Measurements from ENCODE around the gene AHNAK.
"Not testable (repeated sequence)": the region's sequence is repeated elsewhere in the genome, so short reads cannot be mapped to it uniquely, and the experiment has no call there.

The AHNAK gene

GRCh38 chr11:62390237-62390636 is 156.4 kb downstream of the AHNAK start:
- no peak for DNase-seq (ENCODE audit: low read depth in 3 of 3)

- DNase-seq (ENCODE audit: low read depth in 3 of 3): no peak
These were observed 157.6 kb downstream of the AHNAK start for GRCh38 chr11:62388999-62389398.

DNA sequence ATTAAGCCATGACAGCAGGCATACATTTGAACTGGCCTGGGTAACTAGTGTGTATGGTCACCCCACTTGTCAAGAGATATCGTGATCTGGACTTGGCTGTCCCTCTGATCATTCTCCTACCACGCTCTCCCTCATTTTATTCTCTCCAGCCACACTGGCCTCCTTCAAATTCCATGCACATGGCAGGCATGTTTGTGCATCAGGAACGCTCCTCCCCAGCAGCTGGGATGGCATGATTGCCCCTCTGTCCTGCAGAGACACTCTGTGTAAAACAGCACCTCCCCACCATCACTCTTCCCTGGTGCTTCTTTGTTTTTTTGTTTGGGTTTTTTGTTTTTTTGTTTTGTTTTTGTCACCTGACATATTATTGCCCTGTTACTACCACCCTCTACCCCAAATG is 159.2 kb downstream of the AHNAK start:
- DNase-seq (ENCODE audit: low read depth in 3 of 3): no peak

DNA sequence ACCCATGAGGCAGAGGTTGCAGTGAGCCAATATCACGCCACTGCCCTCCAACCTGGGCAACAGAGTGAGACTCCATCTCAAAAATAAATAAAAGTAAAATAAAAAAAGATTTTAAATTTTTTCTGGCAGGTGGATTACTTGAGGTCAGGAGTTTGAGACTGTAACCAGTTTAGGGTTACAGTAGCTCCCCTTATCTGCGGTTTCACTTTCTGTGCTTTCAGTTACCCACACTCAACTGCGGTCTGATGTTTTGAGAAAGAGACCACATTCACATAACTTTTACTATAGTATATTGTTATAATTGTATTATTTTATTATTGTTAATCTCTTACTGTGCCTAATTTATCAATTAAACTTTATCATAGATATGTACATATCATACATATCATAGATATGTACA is 160.5 kb downstream of the AHNAK start:
- DNase-seq (ENCODE audit: low read depth in 3 of 3): not testable (repeated sequence)

DNA sequence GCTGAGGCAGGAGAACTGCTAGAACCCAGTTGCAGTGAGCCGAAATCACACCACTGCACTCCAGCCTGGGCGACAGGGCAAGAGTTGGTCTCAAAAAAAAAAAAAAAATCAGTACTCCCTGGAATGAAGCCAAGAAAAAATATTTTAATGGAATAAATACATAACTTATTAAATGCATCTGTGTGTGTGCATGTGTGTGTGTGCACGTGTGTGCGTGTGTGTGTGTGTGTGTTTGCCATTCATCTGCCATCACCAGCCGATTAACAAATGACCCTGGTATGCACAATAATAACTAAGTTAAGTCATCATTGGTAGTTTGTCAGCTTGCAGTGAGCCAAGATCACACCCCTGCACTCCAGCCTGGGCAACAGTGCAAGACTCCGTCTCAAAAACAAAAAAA is 162.8 kb downstream of the AHNAK start:
- DNase-seq (ENCODE audit: low read depth in 3 of 3): no peak

Measured in stimulated activated CD4-positive, alpha-beta T cell treated with anti-CD3 and anti-CD28 coated beads, TNF-alpha, amount 100 ng/mL, for 48 hours (primary cell).